ENCODE data around the gene ABCF2.

Gene ABCF2

DNA sequence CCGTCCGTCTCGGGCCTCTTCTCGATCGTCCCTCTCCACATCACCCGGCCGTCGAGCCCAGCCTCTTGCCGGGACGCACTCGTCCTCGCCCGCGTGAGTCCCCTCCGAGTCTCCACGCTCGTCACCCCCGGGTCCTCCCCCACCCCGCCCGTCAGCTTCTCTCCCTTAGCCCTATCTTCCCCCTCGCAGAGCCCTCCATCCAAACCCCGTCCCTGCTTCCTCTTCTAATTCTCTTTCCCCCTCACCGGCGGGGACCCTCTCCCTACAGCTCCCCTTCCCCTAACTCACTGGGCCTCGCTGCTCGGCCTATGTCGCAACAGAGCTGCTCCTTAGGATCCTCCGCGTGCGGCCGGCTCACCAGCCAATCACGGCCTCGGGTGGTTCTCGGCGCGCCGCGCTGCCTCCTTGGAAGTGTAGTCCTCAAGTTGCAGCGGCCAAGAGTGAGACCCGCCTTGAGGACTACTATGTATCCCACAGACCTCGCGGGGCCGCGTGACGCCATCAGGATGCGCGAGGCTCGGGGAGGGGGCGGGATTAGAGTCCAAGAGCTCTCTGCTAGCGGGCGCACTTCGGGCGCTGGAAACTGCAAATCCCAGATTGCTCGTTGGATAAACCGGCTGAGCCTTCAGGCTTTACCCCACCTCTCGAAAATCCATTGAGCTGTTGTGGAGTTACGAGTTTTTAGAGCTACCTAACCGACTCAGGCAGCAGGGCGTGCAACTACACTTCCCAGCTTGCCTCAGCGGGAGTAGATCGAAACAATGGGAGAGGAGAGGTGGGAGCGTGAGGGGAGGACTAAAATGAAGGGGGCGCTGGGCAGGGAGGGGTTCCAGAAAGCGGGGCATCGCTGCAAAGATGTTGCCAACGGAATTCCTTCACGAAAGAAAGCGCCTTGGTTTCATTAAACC, at the start of gene ABCF2:
TSS of gene ABCF2 (minus strand) at position 331 of the 908 bp plus-strand sequence. CDS start 747 bp downstream, outside the sequence.
- peak; percentile 97 for DNase-seq (ENCODE audit: low read depth)

DNA sequence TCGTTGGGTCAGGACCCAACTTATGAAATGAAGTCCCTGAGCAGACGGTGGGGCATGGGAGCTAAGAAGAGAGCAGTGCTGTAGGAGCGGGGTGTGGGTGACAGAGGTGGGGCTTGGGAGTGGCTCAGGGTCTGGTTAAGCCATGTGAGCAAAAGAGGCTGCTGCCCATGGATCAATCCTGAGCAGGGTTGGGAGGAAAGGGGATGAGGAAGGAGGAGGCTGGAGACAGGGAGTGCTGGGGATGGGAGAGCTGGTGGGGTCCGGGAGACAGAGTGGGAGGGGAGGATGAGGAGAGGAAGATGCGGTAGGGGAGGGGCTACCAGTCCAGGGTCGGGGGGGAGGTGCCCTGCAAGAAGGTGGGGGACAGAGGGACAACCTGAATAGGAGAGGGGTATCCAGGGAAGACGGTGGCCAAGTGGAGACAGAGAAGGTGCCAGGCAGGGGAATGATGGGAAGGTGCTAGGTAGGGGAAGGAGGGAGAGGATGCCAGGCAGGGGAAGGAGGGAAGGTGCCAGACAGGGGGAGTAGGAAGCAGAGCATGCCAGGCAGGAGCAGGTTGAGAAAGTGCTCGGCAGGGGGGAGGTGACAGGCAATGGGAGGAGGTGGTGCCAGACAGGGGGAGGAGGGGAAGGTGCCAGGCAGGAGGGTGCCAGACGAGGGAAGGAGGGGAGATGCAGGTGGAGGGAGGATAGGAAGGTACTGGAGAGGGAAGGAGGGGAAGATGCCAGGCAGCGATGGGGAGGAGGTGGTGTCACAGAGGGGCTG, 49.0 kb upstream of the ABCF2 start:
- no peak for DNase-seq (ENCODE audit: low read depth)

DNA sequence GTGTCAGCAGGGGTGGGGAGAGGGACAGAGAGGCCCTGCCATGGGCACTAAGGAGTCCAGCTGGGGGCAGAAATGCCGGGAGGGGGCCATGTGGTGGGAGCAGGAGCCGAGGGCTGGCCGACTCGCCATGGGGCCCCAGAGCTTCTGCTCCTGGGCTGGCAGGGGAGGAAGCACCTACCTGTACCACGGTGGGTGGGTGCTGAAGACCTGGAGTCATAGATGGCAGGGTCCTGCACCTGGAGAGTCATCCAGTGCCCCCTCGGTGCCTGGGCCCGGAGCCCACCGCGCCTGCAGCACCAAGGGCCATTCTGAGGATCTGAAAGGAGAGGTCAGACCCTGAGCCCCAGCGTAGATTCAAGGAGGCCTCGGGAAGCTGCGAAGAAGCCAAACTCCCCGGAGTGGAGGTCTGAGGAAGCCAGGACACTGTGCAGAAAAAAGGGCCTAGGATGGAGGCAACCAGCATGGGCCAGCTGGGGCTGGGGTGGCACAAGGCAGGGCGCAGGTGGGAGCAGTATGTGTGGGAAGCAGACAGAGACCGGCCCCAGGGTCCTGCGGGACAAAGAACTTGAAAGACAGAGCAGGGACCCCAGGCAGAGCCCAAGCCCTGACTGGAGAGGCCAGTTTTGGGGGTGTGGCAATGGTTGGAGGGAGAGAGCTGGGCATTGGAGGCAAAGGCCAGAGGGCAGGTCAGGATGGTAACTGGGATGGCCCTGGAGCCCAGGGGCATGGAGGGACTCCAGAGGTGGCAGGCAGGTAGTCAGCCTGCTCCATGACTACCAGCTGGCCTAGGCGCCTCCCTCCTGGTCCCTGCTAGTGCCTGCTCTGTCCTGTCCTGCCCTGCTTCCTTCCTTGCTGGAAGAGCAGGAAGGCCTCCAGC, 48.2 kb upstream of the ABCF2 start:
- no peak for DNase-seq (ENCODE audit: low read depth)

DNA sequence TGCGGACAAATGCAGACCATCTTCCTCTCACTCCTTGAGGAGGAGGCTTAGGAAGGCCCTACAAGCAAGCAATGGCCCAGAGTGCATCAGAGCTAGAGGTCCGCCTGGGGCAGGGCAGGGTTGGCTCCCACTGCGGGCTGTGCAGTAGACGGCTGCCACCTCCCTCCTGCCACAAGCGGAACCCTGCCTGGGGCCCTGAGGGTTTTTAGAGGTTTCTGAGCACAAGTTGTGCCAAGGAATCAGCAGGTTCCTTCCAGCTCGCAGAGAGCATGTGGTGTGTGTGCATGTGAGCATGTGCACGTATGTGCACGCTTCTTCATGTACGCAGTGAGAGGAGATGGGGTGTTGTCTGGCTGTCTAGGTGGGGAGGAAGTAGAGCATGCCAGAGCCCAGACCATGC, 47.4 kb upstream of the ABCF2 start:
- no peak for DNase-seq (ENCODE audit: low read depth)

DNA sequence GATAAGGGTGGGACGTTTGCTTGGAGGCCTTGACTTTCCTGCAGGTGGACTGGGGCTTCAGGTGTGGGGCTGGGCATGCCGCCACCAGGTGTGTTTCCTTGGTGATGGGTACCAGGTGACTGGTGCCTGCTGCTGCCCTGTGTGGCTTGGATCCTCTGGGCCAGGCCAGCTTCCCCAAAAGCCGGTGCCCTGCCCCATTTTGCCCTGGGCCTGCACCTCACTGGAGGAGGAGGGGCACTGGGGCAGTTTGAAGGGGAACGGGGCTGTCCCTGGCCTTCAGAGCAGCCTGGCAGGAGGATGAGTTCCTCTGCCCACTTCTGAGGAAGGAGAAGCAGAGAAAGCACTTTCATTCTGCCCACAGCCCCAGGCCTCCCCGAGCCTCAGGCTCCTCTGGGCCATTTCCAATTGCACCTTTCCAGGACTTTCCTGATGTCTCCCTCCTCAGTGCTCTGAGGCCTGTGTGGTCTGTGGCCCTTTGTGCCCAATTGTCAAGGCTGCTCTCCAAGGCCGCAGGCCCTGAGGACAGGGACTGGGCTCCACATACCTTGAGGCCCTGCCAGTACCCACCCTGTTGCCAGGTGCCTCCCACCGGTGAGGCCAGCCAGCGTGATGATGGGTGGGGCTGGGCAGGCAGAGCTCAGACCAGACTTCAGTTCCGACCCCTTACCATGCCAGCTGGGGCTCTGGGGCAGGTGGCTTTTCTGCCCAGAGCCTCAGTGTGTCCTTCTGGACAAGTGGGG, 46.8 kb upstream of the ABCF2 start:
- no peak for DNase-seq (ENCODE audit: low read depth)

DNA sequence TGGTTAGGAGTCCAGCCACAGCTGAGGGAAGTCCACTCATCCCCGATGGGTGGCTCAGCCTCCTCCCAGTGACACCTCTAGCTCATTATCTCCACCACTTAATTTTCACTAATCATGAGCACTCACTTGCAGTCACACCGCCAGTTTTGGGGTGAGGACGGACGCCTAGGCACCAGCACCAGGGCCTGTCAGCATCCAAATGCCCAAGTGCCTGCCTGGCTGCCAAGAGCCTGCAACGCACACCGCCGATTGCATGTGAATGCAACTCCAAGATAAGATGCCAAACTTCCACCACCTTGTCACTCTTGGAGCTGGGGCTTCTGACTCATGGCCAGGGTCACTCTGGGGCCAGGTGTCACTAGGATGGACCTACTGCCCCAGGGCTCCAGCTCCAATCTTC, 45.9 kb upstream of the ABCF2 start:
- no peak for DNase-seq (ENCODE audit: low read depth)

DNA sequence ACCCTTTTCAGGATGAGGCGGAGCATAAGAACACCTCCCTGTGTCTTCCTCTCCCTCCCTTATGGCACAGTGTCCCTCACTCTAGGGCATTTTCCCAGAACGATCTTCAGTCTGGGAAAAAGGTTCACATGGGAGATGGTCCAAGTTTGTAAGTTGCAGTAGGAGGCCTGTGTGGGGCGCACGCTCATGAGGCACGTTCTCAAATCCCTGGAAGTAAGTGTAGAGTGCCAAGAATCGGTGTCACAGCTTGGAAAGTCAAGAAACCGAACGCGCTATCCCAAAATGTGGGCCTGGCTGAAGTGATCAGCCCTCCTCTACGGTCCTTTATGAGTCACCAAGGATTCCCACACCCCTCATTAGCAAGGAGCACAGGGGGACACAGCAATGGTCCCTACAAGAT, 45.4 kb upstream of the ABCF2 start:
- DNase-seq (ENCODE audit: low read depth): no peak

DNA sequence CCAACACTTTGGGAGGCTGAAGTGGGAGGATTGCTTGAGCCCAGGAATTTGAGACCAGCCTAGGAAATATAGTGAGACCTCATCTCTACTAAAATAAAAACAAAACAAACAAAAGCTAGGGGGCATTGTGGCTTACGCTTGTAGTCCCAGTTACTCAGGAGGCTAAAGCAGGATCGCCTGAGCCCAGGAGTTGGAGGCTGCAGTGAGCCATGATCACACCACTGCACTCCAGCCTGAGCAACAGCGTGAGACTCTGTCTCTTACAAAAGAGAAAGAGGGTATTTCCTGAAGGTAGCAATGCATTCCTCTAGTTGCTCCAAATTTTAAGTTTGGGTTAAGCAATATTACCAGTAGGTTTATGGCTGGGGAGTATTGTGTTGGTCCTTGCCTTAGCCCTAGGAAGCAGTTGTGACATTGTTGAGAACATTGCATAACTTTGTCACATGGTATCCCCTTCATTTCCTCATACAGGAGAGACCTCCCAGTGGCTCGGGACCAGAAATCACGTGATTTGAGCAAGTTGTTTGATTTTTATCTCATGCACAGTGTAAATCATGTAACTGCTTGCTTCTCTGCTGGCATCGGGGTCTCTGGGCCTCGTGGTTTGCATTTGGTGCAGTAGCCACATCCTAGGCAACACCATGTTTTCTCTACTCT, 44.8 kb upstream of the ABCF2 start:
- DNase-seq (ENCODE audit: low read depth): no peak

DNA sequence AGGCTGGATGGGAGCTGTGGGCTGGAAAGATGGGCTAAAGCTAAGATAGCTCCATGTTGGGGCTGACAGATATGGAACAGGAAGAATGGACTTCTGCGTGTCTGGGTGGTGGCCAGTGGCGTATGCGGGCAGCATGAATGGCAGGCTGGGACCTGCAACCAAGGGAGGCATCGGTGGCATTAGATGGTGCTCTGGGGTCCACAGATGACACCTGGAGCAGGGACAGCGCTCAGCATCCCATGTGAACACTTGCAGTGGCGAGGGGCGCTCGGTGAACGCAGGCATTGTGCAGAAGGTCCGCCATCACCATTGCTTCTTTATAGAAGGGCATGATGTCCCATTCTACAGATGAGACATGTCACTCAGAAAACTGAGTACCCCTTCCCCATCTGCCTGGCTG, 42.5 kb upstream of the ABCF2 start:
- no peak for DNase-seq (ENCODE audit: low read depth)

DNA sequence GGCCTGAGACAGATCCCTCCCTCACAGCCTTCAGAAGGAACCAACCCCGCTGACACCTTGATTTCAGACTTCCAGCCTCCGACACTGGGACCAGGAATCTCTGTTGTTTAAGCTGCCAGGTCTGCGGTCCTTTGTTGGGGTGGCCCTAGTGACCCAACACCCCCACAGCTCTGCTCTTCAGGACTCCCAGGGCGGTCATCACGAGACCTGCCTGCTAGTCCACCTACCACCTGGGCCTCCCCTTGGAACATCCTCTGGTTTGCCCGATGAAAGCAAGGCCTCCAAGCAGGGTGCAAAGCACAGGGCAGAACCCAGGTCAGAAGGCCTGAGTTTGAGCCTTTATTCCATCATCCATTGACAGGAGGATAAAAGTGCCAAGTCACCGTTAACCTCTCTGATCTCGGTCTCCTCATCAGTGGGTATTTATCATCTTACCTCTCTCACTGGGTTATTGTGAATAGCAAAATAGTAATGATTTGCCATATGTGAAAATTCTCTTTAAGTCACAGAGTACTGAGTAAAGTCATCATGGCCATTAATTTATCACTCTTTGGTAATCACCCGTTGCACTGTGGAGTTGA, 38.4 kb upstream of the ABCF2 start:
- DNase-seq (ENCODE audit: low read depth): no peak

DNA sequence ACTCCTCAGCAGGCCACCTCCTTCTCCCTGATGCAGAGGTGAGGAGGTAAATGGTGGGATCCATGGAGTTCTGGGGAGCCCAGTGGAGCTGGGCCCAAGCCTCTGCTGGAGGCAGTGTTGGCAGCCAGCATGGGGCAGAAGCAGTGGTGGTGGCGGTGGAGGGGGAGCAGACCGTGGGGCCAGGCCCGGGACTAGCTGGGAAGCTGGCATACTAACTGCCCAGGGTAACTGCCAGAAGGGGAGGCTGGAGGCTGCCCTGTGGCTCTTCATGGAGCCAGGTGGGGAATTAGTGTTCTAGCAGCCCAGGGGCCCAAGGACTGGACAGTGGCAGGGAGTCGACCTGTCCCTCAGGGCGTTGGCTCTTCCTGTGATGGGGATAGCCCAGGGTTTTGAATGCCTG, 37.6 kb upstream of the ABCF2 start:
- no peak for DNase-seq (ENCODE audit: low read depth)

DNA sequence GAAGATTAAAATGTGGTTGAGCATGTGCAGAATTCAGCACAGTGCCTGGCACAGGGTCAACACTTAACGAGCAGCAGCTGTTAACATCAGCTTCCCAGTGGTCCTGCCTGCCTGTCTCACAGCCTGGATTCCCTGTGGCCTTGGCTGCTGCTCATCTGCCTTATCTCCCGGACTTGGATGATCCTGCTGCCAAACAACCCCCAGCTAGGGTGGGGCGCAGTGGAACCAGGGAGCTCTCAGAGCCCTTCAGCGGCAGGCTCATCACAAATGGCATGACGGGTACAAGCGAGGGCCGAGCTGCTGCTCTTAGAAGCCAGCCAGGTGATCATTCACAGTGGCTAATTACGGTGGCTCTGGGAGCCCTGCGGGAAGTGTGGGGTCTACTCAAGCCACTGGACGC, 34.5 kb upstream of the ABCF2 start:
- DNase-seq (ENCODE audit: low read depth): no peak

DNA sequence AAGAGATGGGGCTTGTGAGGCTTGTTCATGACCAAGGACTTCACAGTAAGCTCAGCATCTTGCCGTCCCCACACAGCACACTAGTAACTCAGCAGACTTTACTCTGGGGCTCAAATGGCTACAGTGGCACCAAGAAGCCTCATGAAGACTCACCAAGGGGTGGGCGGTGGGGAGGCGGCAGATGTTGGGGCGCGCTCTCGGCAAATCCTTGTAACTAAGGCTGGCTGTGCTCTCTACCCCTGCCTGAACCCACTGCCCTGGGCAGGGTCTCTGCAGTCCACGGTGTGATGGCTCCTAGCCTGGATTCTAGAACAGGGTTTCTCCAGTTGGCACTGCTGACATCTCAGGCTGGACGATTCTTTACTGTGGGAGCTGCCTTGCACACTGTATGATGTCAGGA, 33.9 kb upstream of the ABCF2 start:
- no peak for DNase-seq (ENCODE audit: low read depth)

DNA sequence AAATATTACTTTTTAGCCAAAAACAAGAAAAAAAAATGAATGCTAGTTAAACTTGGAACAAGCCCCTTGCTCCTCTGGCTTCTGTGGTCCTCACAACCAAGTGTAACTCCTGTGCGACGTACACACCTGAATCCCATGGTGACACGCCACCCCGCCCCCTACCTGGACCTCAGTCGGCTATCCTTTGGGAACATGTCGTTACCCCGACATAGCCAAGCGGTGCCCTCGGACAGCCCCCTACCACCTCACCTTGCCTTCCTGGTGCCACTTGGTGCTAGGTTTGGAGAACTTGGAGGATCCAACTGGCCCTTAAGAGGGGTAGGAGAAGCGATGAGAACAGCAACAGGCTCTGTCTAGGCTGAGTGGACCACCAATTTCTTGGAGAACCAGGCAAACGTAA, 33.5 kb upstream of the ABCF2 start:
- DNase-seq (ENCODE audit: low read depth): no peak

DNA sequence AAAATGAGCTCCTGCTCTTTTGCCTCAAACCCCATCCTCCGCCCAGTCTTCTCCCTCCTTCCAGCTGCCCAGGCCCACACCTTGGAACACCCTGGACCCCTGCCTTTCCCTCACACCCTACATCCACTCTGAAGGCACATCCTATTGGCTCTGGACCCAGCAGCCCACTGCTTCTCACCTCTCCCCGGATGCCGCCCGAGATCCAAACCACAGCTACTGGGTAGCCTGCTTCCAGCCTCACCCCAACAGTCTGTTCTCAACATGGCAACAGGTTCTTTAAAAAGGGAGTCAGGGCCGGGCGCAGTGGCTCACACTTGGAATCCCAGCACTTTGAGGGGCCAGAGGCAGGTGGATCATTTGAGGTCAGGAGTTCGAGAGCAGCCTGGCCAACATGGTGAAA, 31.0 kb upstream of the ABCF2 start:
- no peak for DNase-seq (ENCODE audit: low read depth)

DNA sequence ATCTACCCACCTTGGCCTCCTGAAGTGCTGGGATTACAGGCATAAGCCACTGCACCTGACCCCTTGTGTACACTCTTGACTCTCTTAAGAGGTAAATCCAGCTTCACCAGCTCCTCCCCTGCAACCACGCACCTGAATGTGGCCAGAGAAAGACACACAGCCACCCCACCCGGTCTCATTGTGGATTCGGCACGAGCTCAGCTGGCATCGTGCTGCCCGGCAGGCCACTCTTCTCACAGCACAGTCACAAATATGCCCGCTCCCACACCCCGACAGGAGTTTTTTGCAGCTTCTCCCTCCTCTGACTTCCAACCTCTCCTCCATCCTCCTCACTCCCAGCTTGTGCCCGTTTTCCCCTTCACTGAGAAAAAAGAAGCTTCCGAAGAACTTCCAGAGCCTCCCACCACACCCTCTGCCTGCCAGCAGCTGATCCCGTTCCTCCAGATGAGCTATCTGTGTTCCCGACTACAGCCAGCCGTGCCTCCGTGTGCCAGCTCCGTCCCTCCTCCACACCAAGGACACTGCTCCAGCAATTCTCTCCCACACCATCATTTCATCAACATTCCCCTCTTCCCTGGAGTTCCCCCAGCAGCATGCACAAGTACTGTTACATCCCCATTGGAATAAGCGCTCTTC, 29.5 kb upstream of the ABCF2 start:
- no peak for DNase-seq (ENCODE audit: low read depth)

DNA sequence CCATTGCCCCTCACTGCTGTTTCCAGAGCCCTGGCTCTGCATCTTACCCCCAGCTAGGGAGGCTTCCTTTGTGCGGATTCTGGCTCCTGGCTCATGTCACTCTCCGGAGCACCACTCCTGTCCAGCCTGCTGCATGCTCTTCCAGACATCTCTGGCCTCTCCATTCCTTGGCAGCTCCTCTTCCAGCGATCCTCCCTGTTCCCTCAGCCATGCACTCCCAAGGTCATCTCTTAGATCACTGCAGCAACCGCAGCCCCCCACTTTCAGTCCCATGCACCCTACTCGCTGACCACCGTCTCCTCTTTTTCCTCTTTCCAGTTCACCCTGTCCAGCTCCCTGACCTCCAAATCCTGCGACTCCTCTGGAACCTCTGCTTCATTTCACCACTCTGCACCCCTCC, 28.4 kb upstream of the ABCF2 start:
- no peak for DNase-seq (ENCODE audit: low read depth)

DNA sequence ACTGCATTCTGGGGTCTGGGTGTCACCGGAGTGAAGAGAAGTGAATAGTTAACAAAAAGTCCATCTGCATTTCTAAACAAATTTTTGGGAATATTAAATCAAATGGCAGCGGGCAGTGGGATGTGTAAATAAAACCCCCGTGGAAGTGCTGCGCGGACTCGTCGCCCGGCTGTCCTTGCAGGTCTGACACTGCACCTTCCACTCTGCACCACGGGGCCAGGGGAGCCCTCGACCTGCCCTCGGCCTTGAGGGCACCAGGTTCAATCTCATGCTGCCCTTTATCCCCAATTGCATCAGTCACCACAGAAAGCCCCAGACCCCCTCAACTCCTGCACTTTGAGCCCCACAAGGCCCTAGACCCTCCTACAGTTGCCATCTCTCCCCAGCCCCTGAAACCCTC, 27.8 kb upstream of the ABCF2 start:
- DNase-seq (ENCODE audit: low read depth): no peak

DNA sequence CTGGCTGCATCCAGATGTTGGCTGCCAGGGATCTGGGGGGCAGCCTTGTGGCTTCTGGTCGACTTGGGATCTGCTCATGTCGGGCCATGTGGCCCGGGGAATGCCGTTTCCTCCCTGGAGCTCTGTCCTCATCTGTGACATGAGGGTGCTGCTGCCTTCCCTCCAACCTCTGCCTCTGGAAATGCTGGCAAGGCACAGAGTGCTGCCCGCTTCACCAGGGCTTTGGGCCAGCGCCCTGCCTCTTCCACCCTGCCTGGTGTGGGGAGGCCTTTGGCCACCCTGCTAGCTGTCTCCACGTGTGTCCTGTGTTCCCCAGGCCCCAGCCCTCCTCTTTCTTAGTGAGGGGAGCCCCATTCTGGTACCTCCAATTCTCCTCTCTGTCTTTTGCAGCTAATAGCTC, 27.3 kb upstream of the ABCF2 start:
- DNase-seq (ENCODE audit: low read depth): no peak
